ENCODE measurements around the gene PPY. TPM values are rescaled to one million over a fixed set of nuclear protein-coding genes. Genes with fewer than 3 reads are reported as not detected.

The PPY gene
- total and polyA plus RNA-seq, 10 of the 15 experiments (the other 5 are each of a cell fraction or from before 2014, with no cell fraction given): 0.91 TPM; not detected in 9

DNA sequence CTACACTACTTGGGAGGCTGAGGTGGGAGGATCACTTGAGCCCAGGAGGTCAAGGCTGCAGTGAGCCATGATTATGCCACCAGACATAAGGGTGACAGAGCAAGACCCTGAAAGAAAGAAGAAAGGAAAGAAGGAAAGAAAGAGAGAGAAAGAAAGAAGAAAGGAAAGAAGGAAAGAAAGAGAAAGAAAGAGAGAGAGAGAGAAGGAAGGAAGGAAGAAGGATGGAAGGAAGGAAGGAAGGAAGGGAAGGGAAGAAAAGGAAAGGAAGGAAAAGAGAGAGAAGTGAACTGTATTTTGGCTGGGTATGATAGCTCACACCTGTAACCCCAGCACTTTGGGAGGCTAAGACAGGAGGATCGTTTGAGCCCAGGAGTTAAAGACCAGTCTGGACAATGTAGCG, 35.8 kb upstream of the PPY start:
- ATAC-seq (no peak), DNase-seq (ENCODE audit: low read depth, low spot score) (no peak), FAIRE-seq (no peak)
- BruUV-seq (replicated peaks): no TSS peak
- Histone ChIP-seq H3K27ac (ENCODE audit: control insufficient read depth, insufficient read depth) (no peak overlapping the region), H3K4me3 (no peak overlapping the region), H4K20me1 (ENCODE audit: control insufficient read depth, insufficient read depth) (no peaks in the 10 kb centered on the region), H3K27me3 (replicated peaks in 1 of 2; ENCODE audit: control insufficient read depth in 2 of 2, insufficient read depth in 2 of 2, low read length in 1 of 2) (peaks cover 5 to 7% of the 10 kb centered on the region in 2 experiments; a peak in 3 of 4 replicates), H3K9ac (ENCODE audit: control insufficient read depth, insufficient read depth, low read length) (no peak overlapping the region), H3K36me3 (ENCODE audit: control insufficient read depth in 2 of 2, insufficient read depth in 2 of 2, low read length in 1 of 2) (no peaks in the 10 kb centered on the region), H3K4me1 (ENCODE audit: control insufficient read depth, insufficient read depth, low read length) (no peaks in the 10 kb centered on the region), H3K79me2 (ENCODE audit: control insufficient read depth, insufficient read depth, low read length) (no peaks in the 10 kb centered on the region), H2AFZ (ENCODE audit: control insufficient read depth, low read depth, low read length) (no peak overlapping the region), H3K4me2 (ENCODE audit: control insufficient read depth, insufficient read depth) (no peak overlapping the region), H3K9me3 (replicated peaks; ENCODE audit: control insufficient read depth, insufficient read depth, low read length) (no peaks in the 10 kb centered on the region)
- ChIA-PET RAD21 (ENCODE audit: unreplicated experiment) (no interaction called here), SMC1A (ENCODE audit: uncharacterized antibody, unreplicated experiment) (no interaction called here), POLR2A (no interaction called here), CTCF (no interaction called here)
- no peak for TF ChIP-seq NRF1 (conservative IDR thresholded peaks at IDR 0.05; ENCODE audit: low read depth, low read length)
- no peak for TF ChIP-seq NBN (IDR thresholded peaks at IDR 0.05)
- TF ChIP-seq RCOR1 (conservative IDR thresholded peaks at IDR 0.05; ENCODE audit: low read depth, low read length): no peak
- TF ChIP-seq ZNF274 (IDR thresholded peaks at IDR 0.05; ENCODE audit: insufficient read depth, insufficient read length): no peak
- intact Hi-C loops (cut with micrococcal nuclease; ENCODE audit: unreplicated experiment): no loop called here
- WGBS (ENCODE audit: insufficient coverage, insufficient replicate concordance, low lambda C conversion rate, missing lambda C conversion rate): 31% methylated on average over 2 of the region's 2 CpGs
- in situ Hi-C loops (cut with MboI): no loop called here

DNA sequence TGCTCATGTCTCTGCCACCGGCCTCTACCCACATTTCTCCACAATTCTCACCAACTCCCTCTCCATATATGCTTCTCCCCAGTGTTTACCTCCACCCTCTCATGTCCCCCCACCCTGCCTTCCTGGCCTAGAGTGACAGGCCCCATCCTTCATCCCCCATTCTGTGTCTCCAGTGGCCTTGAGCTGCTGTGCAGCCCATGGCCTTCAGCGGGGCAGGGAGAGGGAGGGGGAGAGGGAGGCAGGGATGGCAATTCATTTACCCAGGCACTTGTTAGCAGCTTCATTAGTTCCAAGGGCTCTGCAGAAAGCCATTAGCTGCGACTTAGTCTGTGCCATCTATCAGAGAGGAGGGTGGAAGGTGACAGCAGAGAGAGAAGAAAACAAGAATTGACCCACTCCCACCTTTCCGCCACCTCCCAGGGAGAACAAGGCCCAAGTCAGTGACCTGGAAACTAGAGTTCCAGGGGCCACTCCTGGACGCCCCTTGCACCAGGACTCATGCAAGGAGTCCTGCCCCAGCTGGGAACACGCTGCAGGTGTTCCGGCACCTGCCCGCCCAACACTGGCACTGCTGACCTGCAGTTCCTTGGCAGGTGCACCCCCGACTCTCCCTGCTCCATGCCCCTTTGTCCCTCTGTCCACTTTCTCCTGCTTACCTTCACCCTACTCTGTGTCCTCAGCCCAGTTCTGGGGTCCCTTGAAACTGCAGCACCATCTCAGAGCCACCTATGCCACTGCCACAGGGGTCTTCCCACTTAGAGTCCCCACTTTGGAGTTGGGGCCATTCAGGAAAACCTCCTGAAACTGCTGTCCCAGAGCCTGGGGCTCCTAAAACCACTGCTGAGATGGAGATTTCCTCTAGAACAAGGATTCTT, 34.9 kb upstream of the PPY start:
- SMC1A ChIA-PET (ENCODE audit: uncharacterized antibody, unreplicated experiment): no interaction called here
- DNase-seq (ENCODE audit: low read depth, low spot score): no peak
- POLR2A ChIA-PET: no interaction called here
- H3K4me2 ChIP-seq (ENCODE audit: control insufficient read depth, insufficient read depth): no peak overlapping the region
- no peaks in the 10 kb centered on the region for H4K20me1 ChIP-seq (ENCODE audit: control insufficient read depth, insufficient read depth)
- ATAC-seq: no peak
- in situ Hi-C loops (cut with MboI): no loop called here
- peaks cover 2 to 3% of the 10 kb centered on the region in 2 experiments; a peak in 3 of 4 replicates for H3K27me3 ChIP-seq (replicated peaks in 1 of 2; ENCODE audit: control insufficient read depth in 2 of 2, insufficient read depth in 2 of 2, low read length in 1 of 2)
- H2AFZ ChIP-seq (ENCODE audit: control insufficient read depth, low read depth, low read length): no peak overlapping the region
- H3K4me3 ChIP-seq: no peak overlapping the region
- CTCF ChIA-PET: no interaction called here
- intact Hi-C loops (cut with micrococcal nuclease; ENCODE audit: unreplicated experiment): no loop called here
- FAIRE-seq: no peak
- H3K9me3 ChIP-seq (replicated peaks; ENCODE audit: control insufficient read depth, insufficient read depth, low read length): no peaks in the 10 kb centered on the region
- H3K9ac ChIP-seq (ENCODE audit: control insufficient read depth, insufficient read depth, low read length): no peak overlapping the region
- H3K27ac ChIP-seq (ENCODE audit: control insufficient read depth, insufficient read depth): no peak overlapping the region
- no peaks in the 10 kb centered on the region for H3K36me3 ChIP-seq (ENCODE audit: control insufficient read depth in 2 of 2, insufficient read depth in 2 of 2, low read length in 1 of 2)
- WGBS (ENCODE audit: insufficient coverage, insufficient replicate concordance, low lambda C conversion rate, missing lambda C conversion rate): 23% methylated on average over 7 of the region's 9 CpGs
- H3K4me1 ChIP-seq (ENCODE audit: control insufficient read depth, insufficient read depth, low read length): no peaks in the 10 kb centered on the region
- RAD21 ChIA-PET (ENCODE audit: unreplicated experiment): no interaction called here
- no peaks in the 10 kb centered on the region for H3K79me2 ChIP-seq (ENCODE audit: control insufficient read depth, insufficient read depth, low read length)
- BruUV-seq (replicated peaks): no TSS peak
- TF ChIP-seq ESRRA (IDR thresholded peaks at IDR 0.05; ENCODE audit: low read length) (no peak), IRF4 (IDR thresholded peaks at IDR 0.05; ENCODE audit: low read depth, low read length) (no peak), TCF3 (IDR thresholded peaks at IDR 0.05; ENCODE audit: borderline replicate concordance, insufficient read depth, low read depth, low read length) (no peak)
- TF ChIP-seq, protein P1, sequence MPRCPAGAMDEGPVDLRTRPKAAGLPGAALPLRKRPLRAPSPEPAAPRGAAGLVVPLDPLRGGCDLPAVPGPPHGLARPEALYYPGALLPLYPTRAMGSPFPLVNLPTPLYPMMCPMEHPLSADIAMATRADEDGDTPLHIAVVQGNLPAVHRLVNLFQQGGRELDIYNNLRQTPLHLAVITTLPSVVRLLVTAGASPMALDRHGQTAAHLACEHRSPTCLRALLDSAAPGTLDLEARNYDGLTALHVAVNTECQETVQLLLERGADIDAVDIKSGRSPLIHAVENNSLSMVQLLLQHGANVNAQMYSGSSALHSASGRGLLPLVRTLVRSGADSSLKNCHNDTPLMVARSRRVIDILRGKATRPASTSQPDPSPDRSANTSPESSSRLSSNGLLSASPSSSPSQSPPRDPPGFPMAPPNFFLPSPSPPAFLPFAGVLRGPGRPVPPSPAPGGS (IDR thresholded peaks at IDR 0.05; ENCODE audit: borderline replicate concordance, insufficient read depth, low read depth, low read length, poor library complexity, severe bottlenecking): no peak
- TF ChIP-seq, protein P2, sequence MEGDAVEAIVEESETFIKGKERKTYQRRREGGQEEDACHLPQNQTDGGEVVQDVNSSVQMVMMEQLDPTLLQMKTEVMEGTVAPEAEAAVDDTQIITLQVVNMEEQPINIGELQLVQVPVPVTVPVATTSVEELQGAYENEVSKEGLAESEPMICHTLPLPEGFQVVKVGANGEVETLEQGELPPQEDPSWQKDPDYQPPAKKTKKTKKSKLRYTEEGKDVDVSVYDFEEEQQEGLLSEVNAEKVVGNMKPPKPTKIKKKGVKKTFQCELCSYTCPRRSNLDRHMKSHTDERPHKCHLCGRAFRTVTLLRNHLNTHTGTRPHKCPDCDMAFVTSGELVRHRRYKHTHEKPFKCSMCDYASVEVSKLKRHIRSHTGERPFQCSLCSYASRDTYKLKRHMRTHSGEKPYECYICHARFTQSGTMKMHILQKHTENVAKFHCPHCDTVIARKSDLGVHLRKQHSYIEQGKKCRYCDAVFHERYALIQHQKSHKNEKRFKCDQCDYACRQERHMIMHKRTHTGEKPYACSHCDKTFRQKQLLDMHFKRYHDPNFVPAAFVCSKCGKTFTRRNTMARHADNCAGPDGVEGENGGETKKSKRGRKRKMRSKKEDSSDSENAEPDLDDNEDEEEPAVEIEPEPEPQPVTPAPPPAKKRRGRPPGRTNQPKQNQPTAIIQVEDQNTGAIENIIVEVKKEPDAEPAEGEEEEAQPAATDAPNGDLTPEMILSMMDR (IDR thresholded peaks at IDR 0.05 in 2 of 3, conservative IDR thresholded peaks at IDR 0.05 in 1 of 3; ENCODE audit: control insufficient read depth in 2 of 3, extremely low read depth in 1 of 3, insufficient read depth in 1 of 3, low read depth in 3 of 3, low read length in 3 of 3): no peak
